ENCODE data around the gene TMEM115. TPM values are rescaled to one million over a fixed set of nuclear protein-coding genes. Genes with fewer than 3 reads are reported as not detected.
A peak's percentile ranks its signal among the peaks of the same experiment; 100 is the strongest.

Gene TMEM115
- total RNA-seq, 1 experiment from 2014 or later, result 56.6 TPM

GRCh38 chr3:50388720-50389413 lies 29.5 kb upstream of the TMEM115 start:
- H3K27me3 ChIP-seq (ENCODE audit: low read length), result no peaks in the 10 kb centered on the region
- intact Hi-C loops (cut with micrococcal nuclease), result no loop called here
- H3K4me3 ChIP-seq (ENCODE audit: low read length), result no peak overlapping the region
- H3K9ac ChIP-seq (ENCODE audit: low read length), result no peak overlapping the region
- TF ChIP-seq EZH2phosphoT487 (IDR thresholded peaks at IDR 0.05; ENCODE audit: borderline replicate concordance, low read length), result no peak
- no peak; the same call in 1 of the 2 replicates for TF ChIP-seq CTCF (conservative IDR thresholded peaks at IDR 0.05; ENCODE audit: low read depth, low read length)
- TF ChIP-seq EZH2 (IDR thresholded peaks at IDR 0.05; ENCODE audit: low read length, unreplicated experiment), result no peak
- no peaks in the 10 kb centered on the region for H3K4me1 ChIP-seq (ENCODE audit: insufficient read depth, low read length)
- ChIA-PET CTCF (no interaction called here), POLR2A (ENCODE audit: unreplicated experiment) (no interaction called here)
- no peak overlapping the region for H3K27ac ChIP-seq (ENCODE audit: low read length)
- ATAC-seq, result no peak
- no TSS peak for BruUV-seq (replicated peaks)
- no peaks in the 10 kb centered on the region for H3F3A ChIP-seq (ENCODE audit: low read length, unreplicated experiment)
- no peaks in the 10 kb centered on the region for H3K9me2 ChIP-seq (replicated peaks; ENCODE audit: low read length)
- no peaks in the 10 kb centered on the region for H3K36me3 ChIP-seq (ENCODE audit: low read depth, low read length)
- DNase-seq, result no peak
- H2AFZ ChIP-seq (ENCODE audit: low read length), result no peak overlapping the region
- H3K4me2 ChIP-seq (ENCODE audit: low read length), result no peak overlapping the region
- H3K79me2 ChIP-seq (ENCODE audit: low read length), result no peaks in the 10 kb centered on the region
- H4K20me1 ChIP-seq (ENCODE audit: low read length), result no peaks in the 10 kb centered on the region
- H3K9me3 ChIP-seq (ENCODE audit: low read length), result no peaks in the 10 kb centered on the region

- intact Hi-C loops (cut with micrococcal nuclease), result no loop called here
- H3K27me3 ChIP-seq (ENCODE audit: low read length), result no peaks in the 10 kb centered on the region
- H2AFZ ChIP-seq (ENCODE audit: low read length), result no peak overlapping the region
- H3K36me3 ChIP-seq (ENCODE audit: low read depth, low read length), result no peaks in the 10 kb centered on the region
- no peaks in the 10 kb centered on the region for H3F3A ChIP-seq (ENCODE audit: low read length, unreplicated experiment)
- TF ChIP-seq CTCF (conservative IDR thresholded peaks at IDR 0.05; ENCODE audit: low read depth, low read length) (peak; percentile 54), EZH2 (IDR thresholded peaks at IDR 0.05; ENCODE audit: low read length, unreplicated experiment) (no peak)
- H3K9ac ChIP-seq (ENCODE audit: low read length), result no peak overlapping the region
- no peak overlapping the region for H3K4me2 ChIP-seq (ENCODE audit: low read length)
- ATAC-seq, result peak; percentile 66
- no peaks in the 10 kb centered on the region for H4K20me1 ChIP-seq (ENCODE audit: low read length)
- H3K4me3 ChIP-seq (ENCODE audit: low read length), result no peak overlapping the region
- H3K79me2 ChIP-seq (ENCODE audit: low read length), result no peaks in the 10 kb centered on the region
- ChIA-PET CTCF (no interaction called here), POLR2A (ENCODE audit: unreplicated experiment) (no interaction called here)
- BruUV-seq (replicated peaks), result no TSS peak
- DNase-seq, result no peak
- no peak overlapping the region for H3K27ac ChIP-seq (ENCODE audit: low read length)
- H3K9me2 ChIP-seq (replicated peaks; ENCODE audit: low read length), result no peaks in the 10 kb centered on the region
- no peaks in the 10 kb centered on the region for H3K9me3 ChIP-seq (ENCODE audit: low read length)
- H3K4me1 ChIP-seq (ENCODE audit: insufficient read depth, low read length), result no peaks in the 10 kb centered on the region
Measured at GRCh38 chr3:50388016-50388719, 28.8 kb upstream of the TMEM115 start.

DNA sequence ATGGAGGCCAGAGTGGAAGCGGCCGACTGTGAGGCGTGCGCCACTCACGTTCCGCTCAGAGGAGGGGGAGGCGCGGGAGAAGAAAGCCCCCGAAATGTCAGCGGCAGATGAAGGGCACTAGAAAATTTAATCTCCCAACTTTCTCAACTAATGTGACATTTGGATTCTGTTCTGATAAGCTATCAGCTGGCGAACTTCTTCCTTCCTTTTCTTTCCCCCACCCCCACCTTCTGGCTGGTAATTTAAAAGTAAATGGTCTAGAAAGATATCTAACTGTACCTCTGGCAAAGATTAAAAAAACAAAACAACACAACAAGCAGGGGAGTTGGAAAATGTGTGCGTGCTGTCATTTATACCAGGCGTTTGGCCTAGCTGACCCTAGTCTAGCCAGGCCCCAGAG lies 26.4 kb upstream of the TMEM115 start:
- no peak for TF ChIP-seq CTCF (conservative IDR thresholded peaks at IDR 0.05; ENCODE audit: low read depth, low read length)
- TF ChIP-seq EZH2 (IDR thresholded peaks at IDR 0.05; ENCODE audit: low read length, unreplicated experiment), result no peak
- TF ChIP-seq EZH2phosphoT487 (IDR thresholded peaks at IDR 0.05; ENCODE audit: borderline replicate concordance, low read length), result no peak
- Histone ChIP-seq H2AFZ (ENCODE audit: low read length) (no peak overlapping the region), H3K27me3 (ENCODE audit: low read length) (no peaks in the 10 kb centered on the region), H3K4me3 (ENCODE audit: low read length) (no peak overlapping the region), H3K36me3 (ENCODE audit: low read depth, low read length) (no peaks in the 10 kb centered on the region), H3K9me3 (ENCODE audit: low read length) (no peaks in the 10 kb centered on the region), H4K20me1 (ENCODE audit: low read length) (no peaks in the 10 kb centered on the region), H3K27ac (ENCODE audit: low read length) (no peak overlapping the region), H3K79me2 (ENCODE audit: low read length) (no peaks in the 10 kb centered on the region), H3K4me1 (ENCODE audit: insufficient read depth, low read length) (no peaks in the 10 kb centered on the region), H3K9ac (ENCODE audit: low read length) (no peak overlapping the region), H3K9me2 (replicated peaks; ENCODE audit: low read length) (no peaks in the 10 kb centered on the region), H3K4me2 (ENCODE audit: low read length) (no peak overlapping the region), H3F3A (ENCODE audit: low read length, unreplicated experiment) (no peaks in the 10 kb centered on the region)
- ChIA-PET POLR2A (ENCODE audit: unreplicated experiment) (no interaction called here), CTCF (no interaction called here)
- no peak for ATAC-seq
- BruUV-seq (replicated peaks), result no TSS peak
- no peak for DNase-seq
- intact Hi-C loops (cut with micrococcal nuclease), result no loop called here

Data from PC-3 (cell line).